ENCODE data around the gene UNC5B.

Gene UNC5B

GRCh38 chr10:71348850-71349249, 136.5 kb downstream of the UNC5B start:
- Histone ChIP-seq H3K9me3 (ENCODE audit: control insufficient read depth, low read length) (no peaks in the 10 kb centered on the region), H3K4me3 (ENCODE audit: extremely low read depth, insufficient read depth, low read length, poor library complexity, severe bottlenecking) (no peak overlapping the region), H3K27ac (ENCODE audit: low read depth, low read length, severe bottlenecking) (no peak overlapping the region), H3K4me1 (ENCODE audit: control insufficient read depth, insufficient read depth, low read length, poor library complexity, severe bottlenecking) (peaks cover 5% of the 10 kb centered on the region), H3K36me3 (ENCODE audit: control insufficient read depth, insufficient read depth, low read length) (no peaks in the 10 kb centered on the region)
- WGBS, 2 experiments (ENCODE audit: insufficient coverage in 2 of 2) = 100% methylated on average over 1 of the region's 1 CpG

GRCh38 chr10:71349406-71349805, 137.0 kb downstream of the UNC5B start:
- H3K4me1 ChIP-seq (ENCODE audit: control insufficient read depth, insufficient read depth, low read length, poor library complexity, severe bottlenecking) = peaks cover 8% of the 10 kb centered on the region
- no peaks in the 10 kb centered on the region for H3K36me3 ChIP-seq (ENCODE audit: control insufficient read depth, insufficient read depth, low read length)
- no peaks in the 10 kb centered on the region for H3K9me3 ChIP-seq (ENCODE audit: control insufficient read depth, low read length)
- WGBS, 2 experiments (ENCODE audit: insufficient coverage in 2 of 2) = 93% methylated on average over 5 to 6 of the region's 7 CpGs
- no peak overlapping the region for H3K27ac ChIP-seq (ENCODE audit: low read depth, low read length, severe bottlenecking)
- H3K4me3 ChIP-seq (ENCODE audit: extremely low read depth, insufficient read depth, low read length, poor library complexity, severe bottlenecking) = no peak overlapping the region

- Histone ChIP-seq H3K36me3 (ENCODE audit: control insufficient read depth, insufficient read depth, low read length) (peaks cover under 1% of the 10 kb centered on the region), H3K4me1 (ENCODE audit: control insufficient read depth, insufficient read depth, low read length, poor library complexity, severe bottlenecking) (peaks cover 25% of the 10 kb centered on the region), H3K4me3 (ENCODE audit: extremely low read depth, insufficient read depth, low read length, poor library complexity, severe bottlenecking) (no peak overlapping the region), H3K9me3 (ENCODE audit: control insufficient read depth, low read length) (no peaks in the 10 kb centered on the region), H3K27ac (ENCODE audit: low read depth, low read length, severe bottlenecking) (no peak overlapping the region)
- 87 to 90% methylated on average over 3 to 6 of the region's 6 CpGs for WGBS, 2 experiments (ENCODE audit: insufficient coverage in 2 of 2)
Measured at GRCh38 chr10:71351087-71351486, 138.7 kb downstream of the UNC5B start.

GRCh38 chr10:71351628-71352319, 139.4 kb downstream of the UNC5B start:
- 94 to 98% methylated on average over 12 to 14 of the region's 14 CpGs for WGBS, 2 experiments (ENCODE audit: insufficient coverage in 2 of 2)

More at GRCh38 chr10:71351628-71352319, 139.4 kb downstream of the UNC5B start:
- H3K9me3 ChIP-seq (ENCODE audit: control insufficient read depth, low read length) = no peaks in the 10 kb centered on the region
- H3K36me3 ChIP-seq (ENCODE audit: control insufficient read depth, insufficient read depth, low read length) = peaks cover 5% of the 10 kb centered on the region
- no peak overlapping the region for H3K27ac ChIP-seq (ENCODE audit: low read depth, low read length, severe bottlenecking)
- no peak overlapping the region for H3K4me3 ChIP-seq (ENCODE audit: extremely low read depth, insufficient read depth, low read length, poor library complexity, severe bottlenecking)
- H3K4me1 ChIP-seq (ENCODE audit: control insufficient read depth, insufficient read depth, low read length, poor library complexity, severe bottlenecking) = peaks cover 27% of the 10 kb centered on the region
